ENCODE data around the gene SORCS1. TPM values are rescaled to one million over a fixed set of nuclear protein-coding genes. Genes with fewer than 3 reads are reported as not detected.

The SORCS1 gene
- total RNA-seq, 4 donors from 2014 or later, result 0.40 to 5.1 (median 2.5) TPM

- in situ Hi-C loops (cut with MboI; ENCODE audit: low pct_ligation_motif_present in 1 of 4, low pct_unique_long_range_greater_than_20kb in 1 of 4, low sequenced_read_pairs in 3 of 4), result no loop called here
- Histone ChIP-seq H3K27me3 (no peaks in the 10 kb centered on the region), H3K9me3 (no peaks in the 10 kb centered on the region), H3K4me3 (no peak overlapping the region), H3K4me1 (no peaks in the 10 kb centered on the region), H3K36me3 (no peaks in the 10 kb centered on the region), H3K27ac (no peak overlapping the region)
- 67% methylated on average over 1 of the region's 1 CpG; no CpG with 5 or more reads in 1 of the 2 donors for WGBS, 2 donors (ENCODE audit: low coverage in 1 of 2)
- no peak for DNase-seq
- intact Hi-C loops (cut with DNase I; ENCODE audit: low total_unique reads), result no loop called here
- TF ChIP-seq CTCF (IDR thresholded peaks at IDR 0.05) (no peak), POLR2AphosphoS5 (IDR thresholded peaks at IDR 0.05) (no peak), EP300 (IDR thresholded peaks at IDR 0.05; ENCODE audit: low read depth) (no peak), POLR2A (IDR thresholded peaks at IDR 0.05) (no peak)
Observed at GRCh38 chr10:106694696-106695095, 469.8 kb downstream of the SORCS1 start.

GRCh38 chr10:106682175-106682574 is 482.3 kb downstream of the SORCS1 start:
- Histone ChIP-seq H3K27me3 (no peaks in the 10 kb centered on the region), H3K9me3 (no peaks in the 10 kb centered on the region), H3K36me3 (no peaks in the 10 kb centered on the region), H3K4me3 (no peak overlapping the region), H3K27ac (no peak overlapping the region), H3K4me1 (no peaks in the 10 kb centered on the region)
- TF ChIP-seq CTCF (IDR thresholded peaks at IDR 0.05) (no peak), POLR2AphosphoS5 (IDR thresholded peaks at IDR 0.05) (no peak), EP300 (IDR thresholded peaks at IDR 0.05; ENCODE audit: low read depth) (no peak), POLR2A (IDR thresholded peaks at IDR 0.05) (no peak)
- in situ Hi-C loops (cut with MboI; ENCODE audit: low pct_ligation_motif_present in 1 of 4, low pct_unique_long_range_greater_than_20kb in 1 of 4, low sequenced_read_pairs in 3 of 4) (no loop called here), intact Hi-C loops (cut with DNase I; ENCODE audit: low total_unique reads) (no loop called here)
- DNase-seq, result no peak

- in situ Hi-C loops (cut with MboI; ENCODE audit: low pct_ligation_motif_present in 1 of 4, low pct_unique_long_range_greater_than_20kb in 1 of 4, low sequenced_read_pairs in 3 of 4), result no loop called here
- 81 to 100% methylated on average over 1 to 2 of the region's 2 CpGs for WGBS, 2 donors (ENCODE audit: low coverage in 1 of 2)
- Histone ChIP-seq H3K27ac (no peak overlapping the region), H3K36me3 (no peaks in the 10 kb centered on the region), H3K9me3 (no peaks in the 10 kb centered on the region), H3K27me3 (no peaks in the 10 kb centered on the region), H3K4me1 (no peaks in the 10 kb centered on the region), H3K4me3 (no peak overlapping the region)
- no peak for DNase-seq
- TF ChIP-seq POLR2AphosphoS5 (IDR thresholded peaks at IDR 0.05) (no peak), CTCF (IDR thresholded peaks at IDR 0.05) (no peak), POLR2A (IDR thresholded peaks at IDR 0.05) (no peak), EP300 (IDR thresholded peaks at IDR 0.05; ENCODE audit: low read depth) (no peak)
- intact Hi-C loops (cut with DNase I; ENCODE audit: low total_unique reads), result no loop called here
Observed at GRCh38 chr10:106680061-106680460, 484.4 kb downstream of the SORCS1 start.

GRCh38 chr10:106679314-106679713 is 485.2 kb downstream of the SORCS1 start:
- H3K9me3 ChIP-seq, result no peaks in the 10 kb centered on the region
- in situ Hi-C loops (cut with MboI; ENCODE audit: low pct_ligation_motif_present in 1 of 4, low pct_unique_long_range_greater_than_20kb in 1 of 4, low sequenced_read_pairs in 3 of 4) (no loop called here), intact Hi-C loops (cut with DNase I; ENCODE audit: low total_unique reads) (no loop called here)
- DNase-seq, result no peak
- TF ChIP-seq EP300 (IDR thresholded peaks at IDR 0.05; ENCODE audit: low read depth) (no peak), POLR2A (IDR thresholded peaks at IDR 0.05) (no peak), POLR2AphosphoS5 (IDR thresholded peaks at IDR 0.05) (no peak), CTCF (IDR thresholded peaks at IDR 0.05) (no peak)
- no peak overlapping the region for H3K4me3 ChIP-seq
- no peaks in the 10 kb centered on the region for H3K27me3 ChIP-seq
- H3K36me3 ChIP-seq, result no peaks in the 10 kb centered on the region
- H3K27ac ChIP-seq, result no peak overlapping the region
- no peaks in the 10 kb centered on the region for H3K4me1 ChIP-seq
